Measurements from ENCODE around the gene DUXB. TPM values are rescaled to one million over a fixed set of nuclear protein-coding genes. Genes with fewer than 3 reads are reported as not detected.
A peak's percentile ranks its signal among the peaks of the same experiment; 100 is the strongest.

The DUXB gene
- total RNA-seq, 2 experiments from 2014 or later: not detected

DNA sequence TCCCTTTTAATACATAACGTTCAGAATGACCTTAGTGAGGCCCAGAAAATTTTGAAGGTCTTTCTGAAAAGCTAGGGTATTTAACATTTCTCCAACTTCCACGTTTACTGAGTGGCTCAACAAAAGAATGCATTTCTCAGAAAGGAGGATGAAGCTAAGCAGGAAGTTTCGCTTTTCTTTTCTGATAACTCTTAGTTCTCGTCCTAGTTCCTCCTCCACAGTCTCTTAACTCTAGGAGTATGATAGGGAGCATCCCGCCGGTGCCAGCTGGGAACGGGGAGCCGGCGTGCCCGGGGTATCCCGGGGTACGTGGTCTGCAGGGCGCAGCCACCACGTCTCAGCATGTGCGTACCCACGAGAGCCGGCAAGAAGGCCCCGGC lies 54.2 kb downstream of the DUXB start:
- TSS peak; percentile 74 for BruUV-seq (replicated peaks)
- Histone ChIP-seq H3K9me3 (ENCODE audit: low read length) (no peaks in the 10 kb centered on the region), H4K20me1 (ENCODE audit: insufficient read depth, low read length) (peaks cover 50% of the 10 kb centered on the region), H3K9me2 (ENCODE audit: insufficient read depth, low read length) (no peaks in the 10 kb centered on the region), H3K79me2 (ENCODE audit: insufficient read depth, low read depth, low read length) (peaks cover 95% of the 10 kb centered on the region), H3K36me3 (ENCODE audit: insufficient read depth, low read length) (peaks cover 58% of the 10 kb centered on the region), H3K4me3 (ENCODE audit: low read depth, low read length, poor library complexity, severe bottlenecking) (peak overlapping the region; percentile 88), H3K4me2 (ENCODE audit: low read length) (peak overlapping the region; percentile 87), H3K4me1 (ENCODE audit: insufficient read depth, low read length, poor library complexity, severe bottlenecking) (peaks cover 51% of the 10 kb centered on the region), H2AFZ (ENCODE audit: low read length) (peak overlapping the region; percentile 69; the same call in 1 of the 2 replicates), H3K27ac (ENCODE audit: low read depth, low read length, poor library complexity, severe bottlenecking) (peak overlapping the region; percentile 82)
- ChIA-PET POLR2A (interaction anchor here (0.6 to 3.2 kb wide), 11 partner anchors 8 to 117 kb away, joined by 3 to 21 read pairs (median 6); partner anchors contain the start of genes ADAT1 and GABARAPL2), CTCF (ENCODE audit: unreplicated experiment) (interaction anchor here (0.8 to 1.2 kb wide), 2 partner anchors 83 to 117 kb away, joined by 3 to 6 read pairs; no protein-coding TSS in a partner anchor)
- no peak for TF ChIP-seq EZH2phosphoT487 (IDR thresholded peaks at IDR 0.05; ENCODE audit: borderline replicate concordance, low read depth, low read length)
- TF ChIP-seq, protein P1, sequence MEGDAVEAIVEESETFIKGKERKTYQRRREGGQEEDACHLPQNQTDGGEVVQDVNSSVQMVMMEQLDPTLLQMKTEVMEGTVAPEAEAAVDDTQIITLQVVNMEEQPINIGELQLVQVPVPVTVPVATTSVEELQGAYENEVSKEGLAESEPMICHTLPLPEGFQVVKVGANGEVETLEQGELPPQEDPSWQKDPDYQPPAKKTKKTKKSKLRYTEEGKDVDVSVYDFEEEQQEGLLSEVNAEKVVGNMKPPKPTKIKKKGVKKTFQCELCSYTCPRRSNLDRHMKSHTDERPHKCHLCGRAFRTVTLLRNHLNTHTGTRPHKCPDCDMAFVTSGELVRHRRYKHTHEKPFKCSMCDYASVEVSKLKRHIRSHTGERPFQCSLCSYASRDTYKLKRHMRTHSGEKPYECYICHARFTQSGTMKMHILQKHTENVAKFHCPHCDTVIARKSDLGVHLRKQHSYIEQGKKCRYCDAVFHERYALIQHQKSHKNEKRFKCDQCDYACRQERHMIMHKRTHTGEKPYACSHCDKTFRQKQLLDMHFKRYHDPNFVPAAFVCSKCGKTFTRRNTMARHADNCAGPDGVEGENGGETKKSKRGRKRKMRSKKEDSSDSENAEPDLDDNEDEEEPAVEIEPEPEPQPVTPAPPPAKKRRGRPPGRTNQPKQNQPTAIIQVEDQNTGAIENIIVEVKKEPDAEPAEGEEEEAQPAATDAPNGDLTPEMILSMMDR (conservative IDR thresholded peaks at IDR 0.05; ENCODE audit: low read length): no peak
- DNase-seq (ENCODE audit: low spot score): peak; percentile 9
- intact Hi-C loops (cut with micrococcal nuclease; ENCODE audit: unreplicated experiment): loop anchor here (1.0 to 5.0 kb wide), 4 partner anchors 24 to 1543 kb away; partner anchors contain the start of genes ADAT1 and TMEM170A

DNA sequence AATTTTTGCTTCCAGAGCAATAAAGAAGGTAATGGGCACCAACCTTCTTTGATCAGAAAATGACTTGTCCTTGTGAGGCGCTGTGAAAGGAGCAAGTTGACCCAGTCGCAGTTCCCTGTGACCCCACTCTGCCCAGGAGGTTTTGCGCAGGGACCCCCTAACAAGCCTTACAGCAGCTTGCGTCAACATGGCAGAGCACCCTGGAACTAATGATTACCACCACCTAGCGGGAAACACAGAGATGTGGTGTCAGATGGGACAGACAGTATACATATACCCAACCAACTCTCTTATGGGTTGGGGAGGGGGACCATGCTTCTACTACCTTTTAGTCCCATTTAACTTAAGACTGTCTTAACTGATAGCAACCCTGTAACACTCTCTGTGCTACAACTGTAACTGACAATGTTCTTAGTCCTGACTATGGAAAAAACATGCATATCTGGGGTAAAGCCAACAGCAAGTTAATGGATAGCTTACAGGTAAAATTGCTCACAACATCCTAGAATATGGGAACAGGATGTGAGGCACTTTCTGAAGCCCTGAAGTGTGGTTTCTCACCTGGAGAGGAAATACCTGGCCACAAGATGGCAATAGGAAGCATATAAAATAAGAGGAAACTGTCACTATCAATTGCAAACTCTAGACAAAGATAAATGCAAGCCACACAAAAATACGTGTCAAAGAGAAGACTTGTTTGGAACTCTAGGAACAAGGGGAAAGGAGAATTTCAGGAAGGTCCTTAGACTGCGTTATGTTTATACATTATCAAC lies 56.8 kb downstream of the DUXB start:
- intact Hi-C loops (cut with micrococcal nuclease; ENCODE audit: unreplicated experiment): loop anchor here (5.0 kb wide), 1 partner anchor 182 kb away; the partner anchor contains the start of gene TMEM170A
- CTCF ChIA-PET (ENCODE audit: unreplicated experiment): no interaction called here
- Histone ChIP-seq H3K9me2 (ENCODE audit: insufficient read depth, low read length) (no peaks in the 10 kb centered on the region), H3K36me3 (ENCODE audit: insufficient read depth, low read length) (peaks cover 65% of the 10 kb centered on the region), H3K9me3 (ENCODE audit: low read length) (no peaks in the 10 kb centered on the region), H3K27ac (ENCODE audit: low read depth, low read length, poor library complexity, severe bottlenecking) (no peak overlapping the region), H4K20me1 (ENCODE audit: insufficient read depth, low read length) (peaks cover 27% of the 10 kb centered on the region), H3K79me2 (ENCODE audit: insufficient read depth, low read depth, low read length) (peaks cover 69% of the 10 kb centered on the region), H3K4me1 (ENCODE audit: insufficient read depth, low read length, poor library complexity, severe bottlenecking) (peaks cover 31% of the 10 kb centered on the region), H3K4me2 (ENCODE audit: low read length) (peak overlapping the region; percentile 87), H2AFZ (ENCODE audit: low read length) (no peak overlapping the region), H3K4me3 (ENCODE audit: low read depth, low read length, poor library complexity, severe bottlenecking) (peak overlapping the region; percentile 88)
- TF ChIP-seq, protein P1 (conservative IDR thresholded peaks at IDR 0.05; ENCODE audit: low read length): peak; percentile 66
- TF ChIP-seq EZH2phosphoT487 (IDR thresholded peaks at IDR 0.05; ENCODE audit: borderline replicate concordance, low read depth, low read length): no peak
- BruUV-seq (replicated peaks): no TSS peak
- peak; percentile 35 for DNase-seq (ENCODE audit: low spot score)
- POLR2A ChIA-PET: interaction anchor here (0.6 to 1.1 kb wide), 4 partner anchors 11 to 115 kb away, joined by 3 to 5 read pairs (median 4); no protein-coding TSS in a partner anchor

Small RNA genes lying within 50 kb of the gene (small RNA-seq; reads per million reads assigned to genes)
- not detected for gene RN7SL520P

Other genes starting within 250 kb of the DUXB start
- gene TMEM170A, start 236.8 kb downstream of the DUXB start, total RNA-seq (2014; rRNA removed; shearing (Covaris generic)): 25.7 and 29.0 TPM in 2 replicates
- gene TMEM170A, start 236.8 kb downstream of the DUXB start, total RNA-seq (2022): 27.3 and 29.4 TPM in 2 replicates
- 0.06 TPM in 1 of 2 replicates, not detected in the other for gene CHST6, start 206.0 kb downstream of the DUXB start, total RNA-seq (2014; rRNA removed; shearing (Covaris generic))
- 0.13 TPM in 1 of 2 replicates, not detected in the other for gene CHST6, start 206.0 kb downstream of the DUXB start, total RNA-seq (2022)
- 0.19 and 0.54 TPM in 2 replicates for gene CHST5, start 165.4 kb downstream of the DUXB start, total RNA-seq (2014; rRNA removed; shearing (Covaris generic))
- gene CHST5, start 165.4 kb downstream of the DUXB start, total RNA-seq (2022): 0.10 and 0.89 TPM in 2 replicates
- gene TMEM231, start 145.2 kb downstream of the DUXB start, total RNA-seq (2014; rRNA removed; shearing (Covaris generic)): 5.6 and 6.9 TPM in 2 replicates
- gene TMEM231, start 145.2 kb downstream of the DUXB start, total RNA-seq (2022): 6.6 and 10.0 TPM in 2 replicates
- gene GABARAPL2, start 135.1 kb downstream of the DUXB start, total RNA-seq (2014; rRNA removed; shearing (Covaris generic)): 37.0 and 57.7 TPM in 2 replicates
- gene GABARAPL2, start 135.1 kb downstream of the DUXB start, total RNA-seq (2022): 91.6 and 93.5 TPM in 2 replicates
- gene ADAT1, start 78.2 kb downstream of the DUXB start, total RNA-seq (2014; rRNA removed; shearing (Covaris generic)): 46.8 and 53.4 TPM in 2 replicates
- gene ADAT1, start 78.2 kb downstream of the DUXB start, total RNA-seq (2022): 85.7 and 91.7 TPM in 2 replicates
- gene KARS1, start 53.8 kb downstream of the DUXB start, total RNA-seq (2014; rRNA removed; shearing (Covaris generic)): 126 and 143 TPM in 2 replicates
- gene KARS1, start 53.8 kb downstream of the DUXB start, total RNA-seq (2022): 167 and 172 TPM in 2 replicates
- gene TERF2IP, start 53.7 kb downstream of the DUXB start, total RNA-seq (2014; rRNA removed; shearing (Covaris generic)): 41.6 and 42.3 TPM in 2 replicates
- gene TERF2IP, start 53.7 kb downstream of the DUXB start, total RNA-seq (2022): 64.3 and 69.3 TPM in 2 replicates
- not detected in 2 replicates for gene CPHXL2, start 24.5 kb downstream of the DUXB start, total RNA-seq (2014; rRNA removed; shearing (Covaris generic))
- not detected in 2 replicates for gene CPHXL2, start 24.5 kb downstream of the DUXB start, total RNA-seq (2022)
- gene CPHXL, start 25.0 kb upstream of the DUXB start, total RNA-seq (2014; rRNA removed; shearing (Covaris generic)): not detected in 2 replicates
- gene CPHXL, start 25.0 kb upstream of the DUXB start, total RNA-seq (2022): not detected in 2 replicates

Data from OCI-LY7 (cell line).